ENCODE measurements around the gene PLPPR3.

PLPPR3 gene

DNA sequence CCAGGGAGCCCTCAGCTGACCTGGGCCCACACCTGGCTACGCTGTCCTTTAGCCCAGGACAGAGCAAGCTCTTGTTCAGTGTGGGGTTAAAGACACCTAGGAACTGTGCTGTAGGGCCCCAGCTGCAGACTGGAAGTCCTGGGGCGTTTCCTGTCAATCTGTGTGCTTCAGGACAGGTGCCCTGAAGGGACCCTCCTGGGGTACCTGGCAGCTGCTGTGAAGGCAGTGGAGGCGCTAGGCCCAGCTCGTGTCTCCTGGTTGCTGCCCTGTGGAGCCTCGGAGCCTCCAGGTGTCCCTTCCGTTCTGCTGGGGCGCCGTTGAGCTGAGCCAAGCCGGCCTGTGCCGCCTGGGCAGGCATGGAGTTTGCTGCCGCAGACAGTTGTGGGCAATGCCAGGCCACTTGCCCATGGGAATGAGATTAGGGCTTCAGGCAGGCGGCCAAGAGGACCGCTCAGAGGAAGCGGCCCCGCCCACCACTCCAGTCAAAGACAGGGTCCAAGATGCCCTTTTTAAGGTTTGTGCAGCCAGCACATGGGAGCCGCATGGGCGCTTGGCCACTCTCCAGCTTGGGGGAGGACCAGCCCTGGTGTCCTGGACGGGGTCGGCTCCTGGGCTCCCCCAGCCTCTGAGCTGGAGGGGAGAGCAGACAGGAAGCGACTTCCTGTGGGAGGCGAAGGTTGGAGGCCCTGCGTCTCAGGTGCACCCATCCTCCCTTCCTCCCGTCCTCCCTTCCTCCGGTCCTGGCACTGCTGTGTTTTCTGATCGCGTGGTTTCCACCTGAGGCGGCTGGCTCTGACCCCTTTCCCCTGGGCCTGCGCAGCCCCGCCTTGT is 20.5 kb downstream of the PLPPR3 start:
- peak; percentile 54 for DNase-seq (ENCODE audit: low read depth)
- TF ChIP-seq, protein P1, sequence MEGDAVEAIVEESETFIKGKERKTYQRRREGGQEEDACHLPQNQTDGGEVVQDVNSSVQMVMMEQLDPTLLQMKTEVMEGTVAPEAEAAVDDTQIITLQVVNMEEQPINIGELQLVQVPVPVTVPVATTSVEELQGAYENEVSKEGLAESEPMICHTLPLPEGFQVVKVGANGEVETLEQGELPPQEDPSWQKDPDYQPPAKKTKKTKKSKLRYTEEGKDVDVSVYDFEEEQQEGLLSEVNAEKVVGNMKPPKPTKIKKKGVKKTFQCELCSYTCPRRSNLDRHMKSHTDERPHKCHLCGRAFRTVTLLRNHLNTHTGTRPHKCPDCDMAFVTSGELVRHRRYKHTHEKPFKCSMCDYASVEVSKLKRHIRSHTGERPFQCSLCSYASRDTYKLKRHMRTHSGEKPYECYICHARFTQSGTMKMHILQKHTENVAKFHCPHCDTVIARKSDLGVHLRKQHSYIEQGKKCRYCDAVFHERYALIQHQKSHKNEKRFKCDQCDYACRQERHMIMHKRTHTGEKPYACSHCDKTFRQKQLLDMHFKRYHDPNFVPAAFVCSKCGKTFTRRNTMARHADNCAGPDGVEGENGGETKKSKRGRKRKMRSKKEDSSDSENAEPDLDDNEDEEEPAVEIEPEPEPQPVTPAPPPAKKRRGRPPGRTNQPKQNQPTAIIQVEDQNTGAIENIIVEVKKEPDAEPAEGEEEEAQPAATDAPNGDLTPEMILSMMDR (conservative IDR thresholded peaks at IDR 0.05; ENCODE audit: low read depth, low read length) = no peak
- H3K4me3 ChIP-seq (ENCODE audit: low read length) = peak overlapping the region; percentile 36

DNA sequence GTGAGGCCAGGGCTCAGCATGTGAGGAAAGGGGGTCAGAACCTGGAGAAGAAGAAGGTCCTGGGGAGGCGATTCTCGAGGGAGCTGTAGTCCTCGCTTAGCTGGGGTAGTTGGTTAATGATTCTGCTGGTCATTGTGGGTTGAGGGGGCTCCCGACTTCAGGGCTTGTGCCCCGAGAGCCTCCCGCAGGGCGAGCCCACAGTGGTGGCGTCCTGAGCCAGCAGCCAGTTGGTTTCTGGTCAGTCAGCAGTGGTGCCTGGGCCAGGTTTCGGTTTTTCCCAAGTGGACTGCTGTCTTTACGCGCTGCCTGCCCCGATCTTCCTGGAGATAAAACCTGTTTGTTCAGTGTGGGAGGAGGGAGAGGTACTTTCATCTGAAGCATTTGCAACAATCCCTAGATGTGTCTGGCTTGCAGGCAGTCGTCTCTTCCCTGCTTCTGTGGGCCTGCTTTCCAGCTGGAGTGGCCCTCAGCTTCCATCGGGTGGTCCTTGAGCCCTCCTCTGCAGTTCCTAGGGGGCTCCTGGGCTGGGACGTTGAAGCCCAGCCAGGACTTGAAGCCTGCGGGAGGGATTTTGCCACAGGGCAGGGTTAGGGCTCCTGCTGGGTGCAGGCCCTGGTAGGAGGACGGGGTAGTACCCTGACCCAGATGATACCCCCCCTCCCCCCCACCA is 21.3 kb downstream of the PLPPR3 start:
- no peak for DNase-seq (ENCODE audit: low read depth)
- TF ChIP-seq, protein P1 (conservative IDR thresholded peaks at IDR 0.05; ENCODE audit: low read depth, low read length) = no peak
- H3K4me3 ChIP-seq (ENCODE audit: low read length) = peak overlapping the region; percentile 36

DNA sequence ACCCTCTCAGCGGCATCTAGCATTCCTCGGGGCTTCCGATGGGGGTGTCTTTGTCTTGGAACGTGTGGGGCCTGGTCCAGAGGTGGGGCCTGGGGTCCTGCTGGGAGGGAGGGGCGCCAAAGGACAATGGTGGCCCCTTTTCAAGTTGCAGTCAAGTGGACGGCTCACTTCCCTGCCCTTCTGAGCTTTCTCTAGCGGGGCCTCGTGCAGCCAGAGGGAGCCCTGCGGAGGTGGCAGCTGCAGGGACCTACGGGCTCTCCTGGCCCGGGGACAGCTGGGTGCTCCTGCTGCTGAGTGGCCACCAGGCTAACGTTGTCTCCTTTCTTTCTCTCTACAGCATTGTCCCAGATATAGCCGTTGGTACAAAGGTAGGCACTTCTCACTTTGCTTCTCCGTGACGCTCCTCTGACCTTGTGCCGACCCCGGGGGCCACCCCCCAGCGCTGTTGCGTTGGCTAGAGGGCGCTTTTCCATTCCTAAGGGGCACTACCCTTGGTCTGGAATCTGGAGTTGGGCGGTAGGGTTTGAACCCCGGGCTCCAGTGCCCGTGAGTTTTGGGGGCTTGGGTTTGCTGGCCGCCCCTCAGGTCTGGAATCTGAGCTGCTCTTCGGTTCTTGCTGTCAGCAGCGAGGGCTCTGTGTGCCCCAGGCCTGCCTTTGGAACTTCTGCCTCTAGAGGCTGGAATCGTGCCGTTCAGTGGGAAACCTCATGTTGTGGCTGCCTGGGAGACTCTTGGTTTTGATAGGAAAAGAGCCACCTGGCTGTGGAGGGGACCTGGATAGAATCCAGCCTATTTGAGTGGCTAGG is 22.5 kb downstream of the PLPPR3 start:
- DNase-seq (ENCODE audit: low read depth) = no peak
- TF ChIP-seq, protein P1 (conservative IDR thresholded peaks at IDR 0.05; ENCODE audit: low read depth, low read length) = peak; percentile 0
- peak overlapping the region; percentile 92 for H3K4me3 ChIP-seq (ENCODE audit: low read length)

DNA sequence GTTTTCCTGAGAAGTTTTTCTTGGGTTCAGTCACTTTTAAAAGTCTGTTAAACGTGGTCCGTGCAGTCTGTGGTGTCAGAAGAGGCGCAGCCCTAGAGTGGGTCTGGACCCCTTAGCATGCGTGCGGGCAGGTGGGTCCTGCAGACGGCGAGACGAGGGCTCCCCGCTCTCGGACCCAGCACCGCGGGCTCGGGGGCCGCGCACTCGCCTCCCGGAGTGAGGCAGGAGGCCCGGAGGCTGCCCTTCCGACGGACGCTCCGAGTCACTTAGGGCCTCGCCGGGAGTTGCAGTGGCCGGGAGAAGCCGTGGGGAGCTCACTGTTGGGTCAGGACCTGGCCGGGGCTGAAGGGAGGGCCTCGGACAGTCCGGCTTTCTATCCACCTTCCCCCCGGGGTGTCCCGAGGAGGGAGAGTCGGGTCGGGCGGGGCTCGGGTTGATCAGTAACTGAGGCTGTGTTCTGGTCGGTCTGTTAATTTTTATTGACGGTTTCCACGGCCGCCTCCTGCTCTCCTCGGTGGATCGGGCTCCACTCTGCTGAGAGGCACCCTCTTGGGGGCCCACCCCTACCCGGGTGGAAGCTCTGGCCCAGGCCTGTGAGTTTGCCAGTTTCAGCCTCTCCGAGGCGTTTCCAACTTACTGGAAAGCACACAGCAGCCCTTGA is 23.2 kb downstream of the PLPPR3 start:
- TF ChIP-seq, protein P1 (conservative IDR thresholded peaks at IDR 0.05; ENCODE audit: low read depth, low read length) = no peak
- H3K4me3 ChIP-seq (ENCODE audit: low read length) = peak overlapping the region; percentile 92
- DNase-seq (ENCODE audit: low read depth) = no peak

DNA sequence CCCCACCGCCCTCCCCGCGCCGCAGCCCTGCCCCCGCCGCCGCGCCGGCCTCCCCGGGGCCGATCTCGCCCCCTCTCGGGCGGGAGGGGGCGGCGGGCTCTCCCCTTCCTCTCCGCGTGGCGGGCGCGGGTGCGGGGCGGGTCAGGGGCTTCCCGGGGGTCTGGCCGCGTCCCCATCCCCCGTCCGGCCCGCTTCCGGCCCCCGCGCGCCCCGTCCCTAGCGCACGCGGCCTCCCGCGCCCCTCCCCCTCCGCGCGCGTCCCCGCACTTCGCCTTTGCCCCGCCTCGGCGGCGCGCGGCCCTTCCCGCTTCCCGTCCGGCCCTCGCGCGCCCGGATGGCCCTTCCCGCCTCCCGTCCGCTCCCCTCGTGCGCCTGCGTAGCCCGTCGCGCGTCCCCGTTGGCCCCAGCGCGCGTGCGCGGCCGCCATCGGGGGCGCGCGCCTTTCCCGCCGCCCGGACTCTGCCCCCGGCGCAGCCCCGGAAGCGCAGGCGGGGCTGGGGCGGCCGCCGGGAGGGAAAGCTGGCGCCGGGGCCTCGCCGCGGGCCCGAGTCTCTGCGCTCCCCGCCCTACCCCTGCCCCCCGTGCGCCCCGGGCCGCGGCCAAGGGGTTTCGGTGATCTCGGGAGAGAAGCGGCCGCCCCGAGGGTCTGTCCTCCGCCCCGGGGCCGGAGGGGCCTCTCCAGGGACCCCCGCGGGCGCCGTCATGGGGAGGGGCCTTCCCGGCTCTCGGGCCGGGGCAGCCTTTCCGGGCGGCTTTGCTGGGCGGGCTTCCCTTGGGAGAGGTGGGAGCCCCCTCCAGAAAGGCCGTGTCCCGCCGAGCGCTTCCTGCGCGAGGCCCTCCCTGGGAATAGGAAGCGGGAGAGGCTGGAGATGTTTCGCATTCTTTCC is 24.0 kb downstream of the PLPPR3 start:
- H3K4me3 ChIP-seq (ENCODE audit: low read length) = peak overlapping the region; percentile 92
- DNase-seq (ENCODE audit: low read depth) = no peak
- TF ChIP-seq, protein P1 (conservative IDR thresholded peaks at IDR 0.05; ENCODE audit: low read depth, low read length) = no peak
